WTC11 (cell line): ENCODE data around the gene CASD1. TPM values are rescaled to one million over a fixed set of nuclear protein-coding genes. Genes with fewer than 3 reads are reported as not detected.

Source experiments
- ATAC-seq: fragments of 200-7000 bp; cut with Tn5 transposase; 2 replicates; pipeline ENCODE4 v1.10.0; 2021; ENCODE audit warnings: mild to moderate bottlenecking, moderate library complexity
- CTCF ChIA-PET: fragments of 300-600 bp; sonication (Branson Sonifier 250); formaldehyde crosslinking; loops from one replicate; lab custom pipeline; 2021; ENCODE audit warnings: antibody characterized with exemption; lab: Charles Lee
- POLR2A ChIA-PET: fragments of 350-600 bp; sonication (Branson Sonifier 250); formaldehyde crosslinking; loops from one replicate; lab custom pipeline; 2021; ENCODE audit warnings: antibody characterized with exemption; lab: Charles Lee
- DNase-seq: peaks from one replicate; pipeline ENCODE4 v3.0.0; 2021; ENCODE audit warnings: low spot score
- H3K27ac Mint-ChIP-seq: 2 replicates; pipeline ENCODE4 v1.8.0; 2021; ENCODE audit warnings: mixed read lengths
- H3K27me3 Mint-ChIP-seq: 2 replicates; pipeline ENCODE4 v1.8.0; 2021; ENCODE audit warnings: low read depth, mild to moderate bottlenecking, moderate library complexity, mixed read lengths
- H3K36me3 Mint-ChIP-seq: 2 replicates; pipeline ENCODE4 v1.8.0; 2021; ENCODE audit warnings: mixed read lengths
- H3K4me1 Mint-ChIP-seq: 2 replicates; pipeline ENCODE4 v1.8.0; 2022; ENCODE audit warnings: mixed read lengths
- H3K4me3 Mint-ChIP-seq: 2 replicates; pipeline ENCODE4 v1.8.0; 2021; ENCODE audit warnings: mild to moderate bottlenecking, moderate library complexity, mixed read lengths
- H3K9me3 Mint-ChIP-seq: 2 replicates; pipeline ENCODE4 v1.8.0; 2021; ENCODE audit warnings: mixed read lengths
- ESRRA ChIP-seq: sonication (generic); formaldehyde crosslinking; IDR thresholded peaks from 2 replicates; pipeline ENCODE4 v1.8.1; 2022; ENCODE audit warnings: mild to moderate bottlenecking, missing genetic modification reagents, borderline replicate concordance
- GTF2I ChIP-seq: fragments of 250-450 bp; sonication (Bioruptor Pico); conservative IDR thresholded peaks from 2 replicates; pipeline ENCODE4 v1.4.0; 2021; ENCODE audit warnings: mild to moderate bottlenecking
- IRF2 ChIP-seq: sonication (generic); formaldehyde crosslinking; IDR thresholded peaks from 2 replicates; pipeline ENCODE4 v1.8.0; 2022; ENCODE audit warnings: low read depth, missing genetic modification reagents, borderline replicate concordance
- JAZF1 ChIP-seq: fragments of 250-450 bp; sonication (Bioruptor Pico); IDR thresholded peaks from 2 replicates; pipeline ENCODE4 v1.9.0; 2021; ENCODE audit warnings: moderate library complexity, mild to moderate bottlenecking, inconsistent platforms
- KAT7 ChIP-seq: sonication (generic); formaldehyde crosslinking; IDR thresholded peaks from 2 replicates; pipeline ENCODE4 v1.8.1; 2023; ENCODE audit warnings: missing genetic modification reagents, mild to moderate bottlenecking, borderline replicate concordance
- NR1H2 ChIP-seq: sonication (generic); formaldehyde crosslinking; IDR thresholded peaks from 2 replicates; pipeline ENCODE4 v1.9.0; 2021; ENCODE audit warnings: mild to moderate bottlenecking, moderate library complexity, missing genetic modification reagents
- NR3C1 ChIP-seq: sonication (generic); formaldehyde crosslinking; conservative IDR thresholded peaks from 2 replicates; pipeline ENCODE4 v1.8.1; 2023; ENCODE audit warnings: low read depth, mild to moderate bottlenecking, missing genetic modification reagents
- OVOL2 ChIP-seq: fragments of 250-450 bp; sonication (Bioruptor Pico); IDR thresholded peaks from 2 replicates; pipeline ENCODE4 v1.9.0; 2021; ENCODE audit warnings: mild to moderate bottlenecking, borderline replicate concordance
- PRRX2 ChIP-seq: fragments of 250-450 bp; sonication (Bioruptor Pico); IDR thresholded peaks from 2 replicates; pipeline ENCODE4 v1.8.0; 2021; ENCODE audit warnings: mild to moderate bottlenecking
- RORB ChIP-seq: fragments of 250-450 bp; sonication (Bioruptor Pico); IDR thresholded peaks from 2 replicates; pipeline ENCODE4 v1.9.0; 2021; ENCODE audit warnings: mild to moderate bottlenecking
- SOX15 ChIP-seq: fragments of 250-450 bp; sonication (Bioruptor Pico); IDR thresholded peaks from 2 replicates; pipeline ENCODE4 v1.9.0; 2021; ENCODE audit warnings: mild to moderate bottlenecking
- TCF7 ChIP-seq: sonication (generic); formaldehyde crosslinking; IDR thresholded peaks from 2 replicates; pipeline ENCODE4 v1.8.0; 2022; ENCODE audit warnings: mild to moderate bottlenecking, low read depth, missing genetic modification reagents, moderate library complexity
- TP53 ChIP-seq: sonication (generic); formaldehyde crosslinking; IDR thresholded peaks from 2 replicates; pipeline ENCODE4 v1.8.1; 2023; ENCODE audit warnings: mild to moderate bottlenecking, missing genetic modification reagents
- ZNF138 ChIP-seq: sonication (generic); formaldehyde crosslinking; conservative IDR thresholded peaks from 2 replicates; pipeline ENCODE4 v1.8.1; 2022; ENCODE audit warnings: mild to moderate bottlenecking, moderate library complexity, missing genetic modification reagents
- ZNF317 ChIP-seq: sonication (generic); formaldehyde crosslinking; IDR thresholded peaks from 2 replicates; pipeline ENCODE4 v1.8.1; 2023; ENCODE audit warnings: low read depth, mild to moderate bottlenecking, moderate library complexity, missing genetic modification reagents, borderline replicate concordance
- ZNF671 ChIP-seq: fragments of 250-450 bp; sonication (Bioruptor Pico); IDR thresholded peaks from 2 replicates; pipeline ENCODE4 v1.8.0; 2021; ENCODE audit warnings: mild to moderate bottlenecking
- total RNA-seq: library from RNA; stranded (reverse); gene quantifications from 3 replicates; pipeline ENCODE4 v1.2.3, GENCODE V29; 2021
- TF ChIP-seq, protein P1 (sequence below): fragments of 250-450 bp; sonication (Bioruptor Pico); IDR thresholded peaks from 2 replicates; pipeline ENCODE4 v1.9.0; 2021; ENCODE audit warnings: mild to moderate bottlenecking
- TF ChIP-seq, protein P2 (sequence below): sonication (generic); formaldehyde crosslinking; IDR thresholded peaks from 2 replicates; pipeline ENCODE4 v1.8.0; 2022; ENCODE audit warnings: mild to moderate bottlenecking, missing genetic modification reagents
- TF ChIP-seq, protein P3 (sequence below): sonication (generic); formaldehyde crosslinking; IDR thresholded peaks from 2 replicates; pipeline ENCODE4 v1.8.1; 2023; ENCODE audit warnings: mild to moderate bottlenecking, moderate library complexity, missing genetic modification reagents
- TF ChIP-seq, protein P4 (sequence below): sonication (generic); formaldehyde crosslinking; IDR thresholded peaks from 2 replicates; pipeline ENCODE4 v1.8.1; 2022; ENCODE audit warnings: low read depth, mild to moderate bottlenecking, moderate library complexity, missing genetic modification reagents, borderline replicate concordance
- TF ChIP-seq, protein P5 (sequence below): sonication (generic); formaldehyde crosslinking; IDR thresholded peaks from 2 replicates; pipeline ENCODE4 v1.8.0; 2023; ENCODE audit warnings: missing genetic modification reagents, mild to moderate bottlenecking, borderline replicate concordance

CASD1 gene
- total RNA-seq, 1 experiment from 2014 or later, result 19.5 TPM

DNA sequence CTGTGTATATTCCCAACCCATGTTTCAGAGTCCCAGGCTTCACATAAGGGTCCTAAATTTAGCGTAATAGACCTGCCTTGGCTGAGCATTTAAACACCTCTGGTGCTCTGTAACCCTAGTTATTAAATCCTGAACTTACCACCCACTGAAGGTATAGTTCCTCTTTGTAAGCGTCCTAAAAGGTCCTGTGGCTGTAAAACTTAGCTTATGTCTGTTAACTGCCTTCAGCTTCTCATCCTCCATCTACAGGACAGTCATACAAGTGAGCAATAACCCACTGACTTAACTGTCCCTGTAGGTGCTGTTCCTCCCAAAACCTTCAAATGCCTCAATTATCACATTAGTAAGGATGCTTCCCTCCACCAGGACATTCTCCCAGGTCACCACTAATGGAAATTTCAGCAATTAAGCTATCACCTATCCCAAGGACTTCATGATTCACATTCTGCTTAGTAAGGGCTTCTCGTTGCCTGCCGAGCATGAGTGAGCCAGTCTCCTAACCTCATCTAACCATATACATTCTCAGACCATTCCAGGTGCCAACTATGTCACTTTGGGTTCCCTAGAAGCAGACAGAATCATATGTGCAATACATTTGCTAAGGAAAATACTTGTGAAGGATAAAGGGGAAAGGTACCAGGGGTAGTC lies 55.8 kb downstream of the CASD1 start:
- Mint-ChIP-seq H3K9me3 (peaks cover 8% of the 10 kb centered on the region), H3K27me3 (no peaks in the 10 kb centered on the region), H3K36me3 (no peaks in the 10 kb centered on the region; the same call in none of the 2 replicates), H3K4me1 (no peaks in the 10 kb centered on the region), H3K27ac (no peak overlapping the region)
- CTCF ChIA-PET, result interaction anchor here (0.7 kb wide), 1 partner anchor 116 kb away, joined by 6 read pairs; no protein-coding TSS in a partner anchor
- POLR2A ChIA-PET, result no interaction called here
- no peak for DNase-seq
- TF ChIP-seq TP53 (CRISPR knock-in tag), result no peak
- no peak for TF ChIP-seq OVOL2 (CRISPR knock-in tag)
- TF ChIP-seq, all 79 proteins: peak for 0
- no peak for ATAC-seq
- H3K4me3 Mint-ChIP-seq, result no peak overlapping the region

DNA sequence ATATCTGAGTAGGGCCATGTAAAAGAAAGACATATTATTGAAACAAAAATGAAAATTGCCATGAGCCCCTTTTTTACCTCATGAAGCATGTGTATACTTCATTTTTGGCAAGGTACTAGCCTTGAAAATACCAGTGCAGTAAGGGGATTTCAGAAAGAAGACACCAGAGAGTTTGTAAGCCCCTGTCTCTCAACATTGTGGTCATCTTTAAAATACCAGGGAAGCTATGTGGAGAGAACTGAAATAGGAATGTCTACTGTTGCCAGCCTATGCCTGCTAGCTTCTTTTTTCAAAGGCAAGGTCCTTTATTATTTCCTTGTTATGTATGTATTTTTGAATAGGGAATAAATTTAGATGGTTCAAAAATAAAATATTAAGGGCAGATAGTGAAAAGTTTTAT lies 57.8 kb downstream of the CASD1 start:
- TF ChIP-seq NR3C1 (CRISPR knock-in tag), result no peak
- TF ChIP-seq JAZF1 (CRISPR knock-in tag), result no peak
- no peak for TF ChIP-seq ZNF671 (CRISPR knock-in tag)
- no peak for TF ChIP-seq PRRX2 (CRISPR knock-in tag)
- TF ChIP-seq, all 79 proteins: peak for 0
- ChIA-PET POLR2A (no interaction called here), CTCF (no interaction called here)
- ATAC-seq (no peak), DNase-seq (no peak)
- H3K9me3 Mint-ChIP-seq, result peaks cover 18% of the 10 kb centered on the region
- H3K36me3 Mint-ChIP-seq, result peaks cover 12% of the 10 kb centered on the region
- H3K27me3 Mint-ChIP-seq, result no peaks in the 10 kb centered on the region
- no peaks in the 10 kb centered on the region for H3K4me1 Mint-ChIP-seq
- H3K27ac Mint-ChIP-seq, result no peak overlapping the region
- H3K4me3 Mint-ChIP-seq, result no peak overlapping the region

DNA sequence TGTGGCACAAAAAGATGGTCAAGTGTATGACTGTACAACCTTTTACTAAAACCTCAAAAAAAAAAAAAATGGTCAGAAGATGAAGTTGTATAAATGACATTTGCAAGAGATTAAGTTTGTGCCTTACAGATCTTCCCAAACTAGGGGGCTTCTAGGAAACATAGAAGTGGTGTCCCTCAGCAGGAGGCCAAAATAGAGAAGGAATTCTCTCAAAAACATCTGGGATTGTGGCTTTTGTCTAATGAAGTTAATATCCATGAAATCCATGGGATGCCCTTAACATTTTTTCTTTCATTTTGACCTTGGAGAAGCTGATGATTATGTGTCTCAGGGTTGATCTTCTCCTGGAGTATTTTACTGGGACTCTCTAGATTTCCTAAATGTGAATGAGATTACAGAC lies 62.2 kb downstream of the CASD1 start:
- H3K4me1 Mint-ChIP-seq, result no peaks in the 10 kb centered on the region
- H3K27me3 Mint-ChIP-seq, result no peaks in the 10 kb centered on the region
- ChIA-PET POLR2A (no interaction called here), CTCF (no interaction called here)
- H3K4me3 Mint-ChIP-seq, result no peak overlapping the region
- ATAC-seq (no peak), DNase-seq (no peak)
- no peak overlapping the region for H3K27ac Mint-ChIP-seq
- peaks cover 57% of the 10 kb centered on the region for H3K9me3 Mint-ChIP-seq
- peaks cover 46% of the 10 kb centered on the region for H3K36me3 Mint-ChIP-seq
- TF ChIP-seq KAT7, result no peak
- TF ChIP-seq GTF2I (CRISPR knock-in tag), result no peak
- TF ChIP-seq, protein P1, sequence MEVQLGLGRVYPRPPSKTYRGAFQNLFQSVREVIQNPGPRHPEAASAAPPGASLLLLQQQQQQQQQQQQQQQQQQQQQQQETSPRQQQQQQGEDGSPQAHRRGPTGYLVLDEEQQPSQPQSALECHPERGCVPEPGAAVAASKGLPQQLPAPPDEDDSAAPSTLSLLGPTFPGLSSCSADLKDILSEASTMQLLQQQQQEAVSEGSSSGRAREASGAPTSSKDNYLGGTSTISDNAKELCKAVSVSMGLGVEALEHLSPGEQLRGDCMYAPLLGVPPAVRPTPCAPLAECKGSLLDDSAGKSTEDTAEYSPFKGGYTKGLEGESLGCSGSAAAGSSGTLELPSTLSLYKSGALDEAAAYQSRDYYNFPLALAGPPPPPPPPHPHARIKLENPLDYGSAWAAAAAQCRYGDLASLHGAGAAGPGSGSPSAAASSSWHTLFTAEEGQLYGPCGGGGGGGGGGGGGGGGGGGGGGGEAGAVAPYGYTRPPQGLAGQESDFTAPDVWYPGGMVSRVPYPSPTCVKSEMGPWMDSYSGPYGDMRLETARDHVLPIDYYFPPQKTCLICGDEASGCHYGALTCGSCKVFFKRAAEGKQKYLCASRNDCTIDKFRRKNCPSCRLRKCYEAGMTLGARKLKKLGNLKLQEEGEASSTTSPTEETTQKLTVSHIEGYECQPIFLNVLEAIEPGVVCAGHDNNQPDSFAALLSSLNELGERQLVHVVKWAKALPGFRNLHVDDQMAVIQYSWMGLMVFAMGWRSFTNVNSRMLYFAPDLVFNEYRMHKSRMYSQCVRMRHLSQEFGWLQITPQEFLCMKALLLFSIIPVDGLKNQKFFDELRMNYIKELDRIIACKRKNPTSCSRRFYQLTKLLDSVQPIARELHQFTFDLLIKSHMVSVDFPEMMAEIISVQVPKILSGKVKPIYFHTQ (CRISPR knock-in tag), result no peak
- no peak for TF ChIP-seq ZNF317
- TF ChIP-seq, protein P2, sequence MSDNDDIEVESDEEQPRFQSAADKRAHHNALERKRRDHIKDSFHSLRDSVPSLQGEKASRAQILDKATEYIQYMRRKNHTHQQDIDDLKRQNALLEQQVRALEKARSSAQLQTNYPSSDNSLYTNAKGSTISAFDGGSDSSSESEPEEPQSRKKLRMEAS (CRISPR knock-in tag), result no peak
- TF ChIP-seq SOX15, result no peak
- TF ChIP-seq, protein P3, sequence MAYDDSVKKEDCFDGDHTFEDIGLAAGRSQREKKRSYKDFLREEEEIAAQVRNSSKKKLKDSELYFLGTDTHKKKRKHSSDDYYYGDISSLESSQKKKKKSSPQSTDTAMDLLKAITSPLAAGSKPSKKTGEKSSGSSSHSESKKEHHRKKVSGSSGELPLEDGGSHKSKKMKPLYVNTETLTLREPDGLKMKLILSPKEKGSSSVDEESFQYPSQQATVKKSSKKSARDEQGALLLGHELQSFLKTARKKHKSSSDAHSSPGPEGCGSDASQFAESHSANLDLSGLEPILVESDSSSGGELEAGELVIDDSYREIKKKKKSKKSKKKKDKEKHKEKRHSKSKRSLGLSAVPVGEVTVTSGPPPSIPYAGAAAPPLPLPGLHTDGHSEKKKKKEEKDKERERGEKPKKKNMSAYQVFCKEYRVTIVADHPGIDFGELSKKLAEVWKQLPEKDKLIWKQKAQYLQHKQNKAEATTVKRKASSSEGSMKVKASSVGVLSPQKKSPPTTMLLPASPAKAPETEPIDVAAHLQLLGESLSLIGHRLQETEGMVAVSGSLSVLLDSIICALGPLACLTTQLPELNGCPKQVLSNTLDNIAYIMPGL (CRISPR knock-in tag), result no peak
- TF ChIP-seq, protein P4, sequence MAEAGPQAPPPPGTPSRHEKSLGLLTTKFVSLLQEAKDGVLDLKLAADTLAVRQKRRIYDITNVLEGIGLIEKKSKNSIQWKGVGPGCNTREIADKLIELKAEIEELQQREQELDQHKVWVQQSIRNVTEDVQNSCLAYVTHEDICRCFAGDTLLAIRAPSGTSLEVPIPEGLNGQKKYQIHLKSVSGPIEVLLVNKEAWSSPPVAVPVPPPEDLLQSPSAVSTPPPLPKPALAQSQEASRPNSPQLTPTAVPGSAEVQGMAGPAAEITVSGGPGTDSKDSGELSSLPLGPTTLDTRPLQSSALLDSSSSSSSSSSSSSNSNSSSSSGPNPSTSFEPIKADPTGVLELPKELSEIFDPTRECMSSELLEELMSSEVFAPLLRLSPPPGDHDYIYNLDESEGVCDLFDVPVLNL (CRISPR knock-in tag), result no peak
- TF ChIP-seq IRF2 (CRISPR knock-in tag), result no peak
- TF ChIP-seq, protein P5, sequence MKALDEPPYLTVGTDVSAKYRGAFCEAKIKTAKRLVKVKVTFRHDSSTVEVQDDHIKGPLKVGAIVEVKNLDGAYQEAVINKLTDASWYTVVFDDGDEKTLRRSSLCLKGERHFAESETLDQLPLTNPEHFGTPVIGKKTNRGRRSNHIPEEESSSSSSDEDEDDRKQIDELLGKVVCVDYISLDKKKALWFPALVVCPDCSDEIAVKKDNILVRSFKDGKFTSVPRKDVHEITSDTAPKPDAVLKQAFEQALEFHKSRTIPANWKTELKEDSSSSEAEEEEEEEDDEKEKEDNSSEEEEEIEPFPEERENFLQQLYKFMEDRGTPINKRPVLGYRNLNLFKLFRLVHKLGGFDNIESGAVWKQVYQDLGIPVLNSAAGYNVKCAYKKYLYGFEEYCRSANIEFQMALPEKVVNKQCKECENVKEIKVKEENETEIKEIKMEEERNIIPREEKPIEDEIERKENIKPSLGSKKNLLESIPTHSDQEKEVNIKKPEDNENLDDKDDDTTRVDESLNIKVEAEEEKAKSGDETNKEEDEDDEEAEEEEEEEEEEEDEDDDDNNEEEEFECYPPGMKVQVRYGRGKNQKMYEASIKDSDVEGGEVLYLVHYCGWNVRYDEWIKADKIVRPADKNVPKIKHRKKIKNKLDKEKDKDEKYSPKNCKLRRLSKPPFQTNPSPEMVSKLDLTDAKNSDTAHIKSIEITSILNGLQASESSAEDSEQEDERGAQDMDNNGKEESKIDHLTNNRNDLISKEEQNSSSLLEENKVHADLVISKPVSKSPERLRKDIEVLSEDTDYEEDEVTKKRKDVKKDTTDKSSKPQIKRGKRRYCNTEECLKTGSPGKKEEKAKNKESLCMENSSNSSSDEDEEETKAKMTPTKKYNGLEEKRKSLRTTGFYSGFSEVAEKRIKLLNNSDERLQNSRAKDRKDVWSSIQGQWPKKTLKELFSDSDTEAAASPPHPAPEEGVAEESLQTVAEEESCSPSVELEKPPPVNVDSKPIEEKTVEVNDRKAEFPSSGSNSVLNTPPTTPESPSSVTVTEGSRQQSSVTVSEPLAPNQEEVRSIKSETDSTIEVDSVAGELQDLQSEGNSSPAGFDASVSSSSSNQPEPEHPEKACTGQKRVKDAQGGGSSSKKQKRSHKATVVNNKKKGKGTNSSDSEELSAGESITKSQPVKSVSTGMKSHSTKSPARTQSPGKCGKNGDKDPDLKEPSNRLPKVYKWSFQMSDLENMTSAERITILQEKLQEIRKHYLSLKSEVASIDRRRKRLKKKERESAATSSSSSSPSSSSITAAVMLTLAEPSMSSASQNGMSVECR, result no peak
- no peak for TF ChIP-seq NR1H2 (CRISPR knock-in tag)
- TF ChIP-seq TCF7 (CRISPR knock-in tag), result no peak
- no peak for TF ChIP-seq ZNF138
- TF ChIP-seq ESRRA (CRISPR knock-in tag), result no peak
- no peak for TF ChIP-seq RORB (CRISPR knock-in tag)
